MCF 10A (cell line): ENCODE results near the gene CASP4. TPM values are rescaled to one million over a fixed set of nuclear protein-coding genes. Genes with fewer than 3 reads are reported as not detected.

Source experiments
- BruUV-seq: library from RNA; stranded (reverse); fragments of 400-500 nt; replicated peaks from 2 replicates; lab custom pipeline; 2021; lab: Mats Ljungman, UMichigan
- CTCF ChIA-PET: fragments of 300-600 bp; sonication (Branson Sonifier 250); formaldehyde crosslinking; extraction: SDS; loops from one replicate; lab custom pipeline; 2021; ENCODE audit warnings: antibody characterized with exemption, inconsistent platforms; lab: Yijun Ruan, JAX
- POLR2A ChIA-PET: fragments of 300-600, 350-650 bp; sonication (Branson Sonifier 250); formaldehyde crosslinking; extraction: SDS; loops from one replicate; lab custom pipeline; 2020; ENCODE audit warnings: antibody characterized with exemption, inconsistent platforms; lab: Yijun Ruan, JAX
- DNase-seq: peaks from one replicate; pipeline ENCODE4 v3.0.0-alpha.2; 2018; ENCODE audit not compliant: unreplicated experiment
- H3K27ac Mint-ChIP-seq: one replicate; pipeline ENCODE4 v1.8.0; 2022; ENCODE audit warnings: mild to moderate bottlenecking, low read depth, mixed read lengths; ENCODE audit not compliant: unreplicated experiment
- H3K27me3 Mint-ChIP-seq: one replicate; pipeline ENCODE4 v1.8.0; 2022; ENCODE audit warnings: mixed read lengths; ENCODE audit not compliant: insufficient read depth, unreplicated experiment
- H3K36me3 Mint-ChIP-seq: one replicate; pipeline ENCODE4 v1.8.0; 2022; ENCODE audit warnings: mild to moderate bottlenecking, moderate library complexity, mixed read lengths; ENCODE audit not compliant: insufficient read depth, unreplicated experiment
- H3K4me1 Mint-ChIP-seq: one replicate; pipeline ENCODE4 v1.8.0; 2022; ENCODE audit warnings: mixed read lengths; ENCODE audit not compliant: insufficient read depth, unreplicated experiment
- H3K4me3 Mint-ChIP-seq: one replicate; pipeline ENCODE4 v1.8.0; 2022; ENCODE audit warnings: mild to moderate bottlenecking, moderate library complexity, mixed read lengths; ENCODE audit not compliant: unreplicated experiment
- H3K9me3 Mint-ChIP-seq: one replicate; pipeline ENCODE4 v1.8.0; 2022; ENCODE audit warnings: mixed read lengths; ENCODE audit not compliant: unreplicated experiment
- CTCF ChIP-seq: fragments of 200-600 bp; IDR thresholded peaks from one replicate; pipeline ENCODE4 v1.8.0; 2022; ENCODE audit warnings: antibody characterized with exemption, mild to moderate bottlenecking; ENCODE audit not compliant: unreplicated experiment
- intact Hi-C: fragments of 100-400 bp; cut with micrococcal nuclease; formaldehyde crosslinking; loops from 2 replicates; pipeline ENCODE4 v1.14.1; 2022
- total RNA-seq: library from RNA; stranded (reverse); gene quantifications from 2 replicates; pipeline ENCODE4 v1.2.3, GENCODE V29; 2022

The CASP4 gene
- total RNA-seq, 1 experiment from 2014 or later = 93.6 TPM

DNA sequence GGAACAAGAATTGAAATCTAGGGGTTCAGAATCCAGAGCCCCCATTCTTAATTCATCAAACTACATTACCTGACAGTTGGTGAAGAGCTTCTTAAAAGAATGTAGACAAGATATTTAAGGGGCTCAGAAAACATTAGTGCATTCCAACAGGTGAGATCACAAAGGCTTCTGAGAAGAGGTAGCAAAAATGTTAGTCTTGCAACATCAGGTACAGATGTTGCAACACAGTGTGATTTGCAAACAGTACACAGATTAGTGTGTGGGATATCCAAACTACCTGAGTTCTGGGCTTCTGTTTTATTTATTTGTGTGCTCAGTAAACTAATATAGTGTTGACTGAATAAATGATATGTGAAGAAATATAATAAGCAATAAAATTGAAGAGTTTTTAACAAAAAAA lies 11.8 kb downstream of the CASP4 start:
- H3K36me3 Mint-ChIP-seq = peaks cover 39% of the 10 kb centered on the region
- no peaks in the 10 kb centered on the region for H3K27me3 Mint-ChIP-seq
- no TSS peak for BruUV-seq
- peak overlapping the region; percentile 45 for H3K4me3 Mint-ChIP-seq
- H3K27ac Mint-ChIP-seq = peak overlapping the region; percentile 83
- TF ChIP-seq CTCF = no peak
- intact Hi-C loops = no loop called here
- H3K9me3 Mint-ChIP-seq = no peaks in the 10 kb centered on the region
- ChIA-PET CTCF (no interaction called here), POLR2A (interaction anchor here (0.6 to 4.2 kb wide), 4 partner anchors 11 to 895 kb away, joined by 3 to 33 read pairs (median 4); partner anchors contain the start of gene CASP4)
- peaks cover 36% of the 10 kb centered on the region for H3K4me1 Mint-ChIP-seq
- peak; percentile 74 for DNase-seq

GRCh38 chr11:104946907-104947306 lies 21.5 kb downstream of the CASP4 start:
- Mint-ChIP-seq H3K4me1 (peaks cover 5% of the 10 kb centered on the region), H3K27ac (no peak overlapping the region), H3K4me3 (no peak overlapping the region), H3K9me3 (no peaks in the 10 kb centered on the region), H3K36me3 (peaks cover 88% of the 10 kb centered on the region), H3K27me3 (no peaks in the 10 kb centered on the region)
- DNase-seq = peak; percentile 80
- ChIA-PET POLR2A (interaction anchor here (0.9 kb wide), 1 partner anchor 19 kb away, joined by 3 read pairs; no protein-coding TSS in a partner anchor), CTCF (interaction anchor here (0.6 to 3.4 kb wide), 20 partner anchors 8 to 916 kb away, joined by 3 to 17 read pairs (median 3); no protein-coding TSS in a partner anchor)
- intact Hi-C loops = loop anchor here (1.0 to 5.0 kb wide), 2 partner anchors 915 to 1265 kb away; no protein-coding TSS in a partner anchor
- no TSS peak for BruUV-seq
- peak; percentile 17 for TF ChIP-seq CTCF

GRCh38 chr11:104944076-104944475 lies 24.3 kb downstream of the CASP4 start:
- BruUV-seq = no TSS peak
- no peak for DNase-seq
- H3K4me3 Mint-ChIP-seq = no peak overlapping the region
- H3K36me3 Mint-ChIP-seq = peaks cover 59% of the 10 kb centered on the region
- intact Hi-C loops = no loop called here
- ChIA-PET POLR2A (no interaction called here), CTCF (interaction anchor here (0.7 to 3.4 kb wide), 3 partner anchors 15 to 919 kb away, joined by 3 to 17 read pairs (median 3); partner anchors contain the start of gene CASP4)
- H3K9me3 Mint-ChIP-seq = no peaks in the 10 kb centered on the region
- TF ChIP-seq CTCF = no peak
- no peak overlapping the region for H3K27ac Mint-ChIP-seq
- peaks cover 5% of the 10 kb centered on the region for H3K4me1 Mint-ChIP-seq
- H3K27me3 Mint-ChIP-seq = no peaks in the 10 kb centered on the region

DNA sequence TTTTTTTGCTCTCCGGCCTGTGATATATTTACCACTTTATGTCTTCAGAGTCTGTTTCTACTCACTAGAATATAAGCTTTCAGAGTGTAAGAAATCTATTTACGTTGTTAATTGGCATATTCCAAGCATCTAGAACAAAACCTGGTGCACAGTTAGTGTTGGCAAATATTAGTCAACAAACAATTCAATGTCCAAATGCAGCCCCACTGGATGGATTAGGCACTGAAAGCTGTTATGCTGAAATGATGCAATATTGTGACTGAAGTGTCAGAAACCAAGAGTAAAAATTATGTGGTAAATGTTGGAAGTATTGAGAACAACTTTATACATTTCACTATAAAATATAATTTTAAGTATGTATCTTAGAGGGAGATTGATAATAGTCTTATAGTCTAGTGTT lies 24.8 kb downstream of the CASP4 start:
- CTCF ChIA-PET = interaction anchor here (0.7 to 3.4 kb wide), 2 partner anchors 25 to 919 kb away, joined by 3 to 17 read pairs; partner anchors contain the start of gene CASP4
- POLR2A ChIA-PET = no interaction called here
- no peak overlapping the region for H3K27ac Mint-ChIP-seq
- no peak for TF ChIP-seq CTCF
- peaks cover 54% of the 10 kb centered on the region for H3K36me3 Mint-ChIP-seq
- DNase-seq = no peak
- H3K9me3 Mint-ChIP-seq = no peaks in the 10 kb centered on the region
- BruUV-seq = no TSS peak
- H3K4me1 Mint-ChIP-seq = peaks cover 5% of the 10 kb centered on the region
- no peak overlapping the region for H3K4me3 Mint-ChIP-seq
- H3K27me3 Mint-ChIP-seq = no peaks in the 10 kb centered on the region
- intact Hi-C loops = loop anchor here (2.0 kb wide), 1 partner anchor 335 kb away; no protein-coding TSS in a partner anchor
